Fibroblast of skin of left quadriceps (primary cell): ENCODE measurements around the gene SLC4A8.
A peak's percentile ranks its signal among the peaks of the same experiment; 100 is the strongest.

Experiments
- DNase-seq, 2 experiments: peaks; one replicate each; pipeline ENCODE4 v3.0.0-alpha.2; 2013; ENCODE audit warnings: low read depth in 2 of 2

SLC4A8 gene

GRCh38 chr12:51525518-51525917 is 100.9 kb downstream of the SLC4A8 start:
- no peak for DNase-seq

- DNase-seq: no peak
These were observed 103.3 kb downstream of the SLC4A8 start for GRCh38 chr12:51527966-51528365.

- no peak for DNase-seq
These were observed 104.4 kb downstream of the SLC4A8 start for GRCh38 chr12:51528852-51529650.

GRCh38 chr12:51529651-51529970 is 105.0 kb downstream of the SLC4A8 start:
- DNase-seq: no peak

GRCh38 chr12:51530208-51530607 is 105.6 kb downstream of the SLC4A8 start:
- DNase-seq: no peak

- DNase-seq: no peak
These were observed 106.8 kb downstream of the SLC4A8 start for GRCh38 chr12:51531284-51531977.

- peak; percentile 49 to 53 for DNase-seq
These were observed 107.4 kb downstream of the SLC4A8 start for GRCh38 chr12:51531978-51532497.

- peak in 1 of 2 experiments; percentile 12 for DNase-seq
These were observed 109.2 kb downstream of the SLC4A8 start for GRCh38 chr12:51533799-51534198.

GRCh38 chr12:51534216-51535074 is 109.8 kb downstream of the SLC4A8 start:
- DNase-seq: no peak

GRCh38 chr12:51536159-51536558 is 111.5 kb downstream of the SLC4A8 start:
- no peak for DNase-seq

GRCh38 chr12:51538149-51538548 is 113.5 kb downstream of the SLC4A8 start:
- DNase-seq: no peak

GRCh38 chr12:51538599-51538998 is 114.0 kb downstream of the SLC4A8 start:
- DNase-seq: no peak

- no peak for DNase-seq
These were observed 116.4 kb downstream of the SLC4A8 start for GRCh38 chr12:51540996-51541395.

- DNase-seq: no peak
These were observed 121.5 kb downstream of the SLC4A8 start for GRCh38 chr12:51546097-51546496.

GRCh38 chr12:51547606-51548005 is 123.0 kb downstream of the SLC4A8 start:
- no peak for DNase-seq

- DNase-seq: no peak
These were observed 123.6 kb downstream of the SLC4A8 start for GRCh38 chr12:51548241-51548640.

GRCh38 chr12:51549637-51550036 is 125.0 kb downstream of the SLC4A8 start:
- DNase-seq: peak; percentile 24 to 26
